ENCODE data around the gene KCNB1.

The KCNB1 gene

DNA sequence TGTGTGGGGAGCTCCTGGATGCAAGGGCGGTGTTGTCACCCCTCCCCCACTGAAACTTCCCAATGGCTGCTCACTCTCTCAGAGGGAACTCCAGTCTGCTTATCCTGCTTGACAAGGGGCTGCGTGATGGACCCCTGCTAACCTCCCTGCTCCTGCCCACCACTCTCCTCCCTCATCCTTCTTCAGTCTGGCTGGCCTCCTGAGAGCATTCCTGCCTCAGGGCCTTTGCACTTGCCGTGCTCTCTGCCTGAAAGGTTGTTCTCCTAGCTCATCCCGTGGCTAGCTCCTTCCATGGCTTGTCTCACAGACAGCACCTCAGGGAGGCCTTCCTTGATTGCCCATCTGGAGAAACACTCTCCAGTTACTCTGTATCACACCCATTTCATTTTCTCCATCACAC, 130.7 kb downstream of the KCNB1 start:
- DNase-seq (ENCODE audit: low read depth), result no peak

DNA sequence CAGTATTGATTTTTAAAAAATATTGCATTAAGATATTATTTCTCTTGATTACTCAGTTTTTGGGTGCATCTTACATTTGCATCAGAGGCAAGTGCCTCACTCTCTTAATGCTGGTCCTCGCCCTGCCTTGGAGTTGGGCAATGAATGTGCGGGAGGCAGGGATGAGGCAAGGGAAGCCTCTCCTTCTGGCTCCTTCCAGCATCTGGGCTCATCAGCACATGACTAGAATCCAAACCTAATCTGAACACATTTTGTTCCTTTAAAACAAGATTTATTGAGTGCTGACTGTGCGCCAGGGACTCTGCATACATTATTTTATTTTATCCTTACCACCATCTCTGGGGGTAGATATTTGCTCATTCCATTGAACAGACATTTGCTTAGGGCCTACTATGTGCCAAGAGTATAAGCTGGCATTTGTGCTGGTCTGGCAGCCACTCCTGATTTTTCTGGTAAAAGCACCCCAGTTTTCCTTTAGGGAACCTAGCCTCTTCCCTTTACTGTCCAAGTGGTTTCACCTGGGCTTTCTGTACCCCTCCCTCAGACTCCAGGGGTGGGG, 132.7 kb downstream of the KCNB1 start:
- no peak for DNase-seq (ENCODE audit: low read depth)

- no peak for DNase-seq (ENCODE audit: low read depth)
These were observed 133.4 kb downstream of the KCNB1 start for GRCh38 chr20:49349078-49349477.

DNA sequence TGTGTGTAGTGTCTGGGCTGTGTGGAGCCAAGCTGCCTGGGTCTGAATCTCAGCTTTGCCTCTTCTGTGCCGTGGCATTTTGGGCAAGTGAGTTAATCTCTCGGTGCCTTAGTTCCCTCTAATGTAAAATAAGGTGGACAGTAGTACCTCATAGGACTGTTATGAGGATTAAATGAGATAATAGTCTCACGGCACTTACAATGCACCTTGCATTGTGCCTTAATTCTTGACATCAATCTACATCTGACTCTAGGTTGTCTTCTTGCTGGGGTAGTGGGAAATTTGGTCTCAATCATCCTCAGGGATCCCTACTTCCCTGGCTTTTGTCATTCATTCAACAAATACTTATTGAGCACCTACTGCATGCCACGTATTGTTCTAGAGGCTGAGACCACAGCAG, 133.9 kb downstream of the KCNB1 start:
- no peak for DNase-seq (ENCODE audit: low read depth)

- no peak for DNase-seq (ENCODE audit: low read depth)
These were observed 135.3 kb downstream of the KCNB1 start for GRCh38 chr20:49347156-49347555.

DNA sequence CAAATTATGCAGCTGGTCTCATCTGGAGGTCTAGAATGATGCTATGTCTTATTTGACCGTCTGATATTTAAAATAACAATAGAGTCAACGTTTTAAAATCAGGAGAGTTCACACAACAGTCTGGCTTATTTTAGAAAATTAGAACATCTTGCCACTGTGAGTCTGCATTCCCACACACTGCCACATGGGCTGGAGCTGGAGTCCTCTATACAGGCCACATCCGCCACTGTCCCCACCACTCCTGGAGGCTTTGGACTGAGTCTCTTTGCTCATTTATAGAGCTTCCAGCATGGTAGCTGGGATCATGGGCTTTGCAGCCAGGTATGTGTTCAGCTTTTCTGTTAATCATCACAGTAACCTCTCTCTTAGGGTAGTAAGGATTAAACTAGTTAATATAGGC, 135.8 kb downstream of the KCNB1 start:
- no peak for DNase-seq (ENCODE audit: low read depth)

DNA sequence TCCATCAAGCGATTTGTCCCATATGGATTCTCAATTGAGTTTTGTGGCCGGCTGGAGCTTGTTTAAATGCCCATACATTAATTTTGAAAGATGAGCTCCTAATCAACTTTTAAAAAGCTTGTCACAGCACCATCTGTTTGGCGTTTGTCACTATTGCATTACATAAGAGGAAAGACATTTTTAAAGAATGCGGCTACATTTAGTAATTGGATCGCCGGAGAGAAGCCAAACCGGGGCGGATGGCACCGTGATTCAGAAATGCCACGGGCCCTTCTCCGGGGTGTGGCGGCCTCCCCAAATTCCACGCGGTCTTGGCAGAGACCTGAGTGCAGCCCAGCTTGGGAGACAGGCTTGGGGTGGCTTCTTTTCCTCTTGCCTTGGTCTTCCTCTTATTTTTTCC, 136.9 kb downstream of the KCNB1 start:
- no peak for DNase-seq (ENCODE audit: low read depth)

DNA sequence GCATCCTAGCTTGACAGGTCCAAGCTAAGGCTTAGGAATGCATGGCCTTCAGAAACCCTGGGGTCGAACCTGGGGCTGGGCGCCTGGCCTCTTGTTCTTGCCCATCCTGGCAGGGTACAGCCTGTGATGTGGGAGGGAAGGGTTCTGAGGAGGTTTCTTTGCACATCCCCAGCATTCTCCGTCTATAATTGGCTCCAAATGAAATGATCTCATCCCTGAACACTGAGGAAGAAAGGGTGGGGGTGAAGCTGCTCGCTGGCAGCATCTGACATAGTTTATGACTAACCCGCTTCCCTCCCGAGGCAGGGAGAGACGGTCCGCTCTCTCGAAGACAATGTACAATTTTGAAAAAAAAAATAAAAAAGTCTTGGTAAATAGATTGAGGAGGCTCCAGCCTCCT, 137.5 kb downstream of the KCNB1 start:
- no peak for DNase-seq (ENCODE audit: low read depth)

DNA sequence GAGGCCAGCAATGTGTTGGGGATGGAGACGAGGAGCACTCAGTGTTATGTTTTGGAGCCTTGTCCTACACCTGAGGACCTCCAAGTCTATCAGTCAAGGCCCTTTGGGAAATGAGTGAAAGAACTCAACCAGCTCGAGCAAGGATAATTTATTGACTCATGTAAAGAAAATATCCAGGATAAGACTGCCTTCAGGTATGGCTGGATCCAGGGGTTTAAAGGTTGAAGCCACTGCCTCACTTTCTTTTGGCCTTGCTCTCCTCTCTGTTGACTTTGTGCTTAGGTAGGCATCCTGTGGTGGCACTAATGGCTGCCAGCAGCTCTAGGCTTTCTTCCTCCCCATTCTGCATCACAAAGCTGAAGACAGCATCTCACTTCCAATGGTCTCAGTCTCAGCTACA, 138.3 kb downstream of the KCNB1 start:
- no peak for DNase-seq (ENCODE audit: low read depth)

DNA sequence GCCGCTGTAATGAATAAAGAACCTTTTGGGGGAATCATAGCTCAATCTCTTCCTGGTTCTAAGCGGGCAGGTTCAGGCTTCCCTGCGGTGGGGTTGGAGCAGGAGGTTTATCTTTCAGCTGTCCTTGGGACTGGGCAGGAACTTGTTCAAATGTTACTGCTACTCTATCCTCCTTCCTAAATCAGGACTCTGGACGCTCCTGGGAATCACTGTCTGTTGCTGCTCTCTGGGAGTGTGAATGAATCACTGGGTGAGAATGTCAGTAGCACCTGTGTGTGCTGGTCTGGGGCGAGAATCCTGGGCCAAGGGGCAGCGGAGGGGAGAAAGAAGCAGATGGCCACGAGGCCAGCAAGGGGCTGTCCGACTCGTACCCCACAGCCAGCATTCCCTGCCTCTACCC, 139.2 kb downstream of the KCNB1 start:
- no peak for DNase-seq (ENCODE audit: low read depth)

- DNase-seq (ENCODE audit: low read depth), result no peak
These were observed 142.1 kb downstream of the KCNB1 start for GRCh38 chr20:49340161-49340966.

- no peak for DNase-seq (ENCODE audit: low read depth)
These were observed 143.3 kb downstream of the KCNB1 start for GRCh38 chr20:49339123-49339522.

GRCh38 chr20:49338061-49338460, 144.4 kb downstream of the KCNB1 start:
- DNase-seq (ENCODE audit: low read depth), result no peak

- DNase-seq (ENCODE audit: low read depth), result no peak
These were observed 145.1 kb downstream of the KCNB1 start for GRCh38 chr20:49337357-49337756.

DNA sequence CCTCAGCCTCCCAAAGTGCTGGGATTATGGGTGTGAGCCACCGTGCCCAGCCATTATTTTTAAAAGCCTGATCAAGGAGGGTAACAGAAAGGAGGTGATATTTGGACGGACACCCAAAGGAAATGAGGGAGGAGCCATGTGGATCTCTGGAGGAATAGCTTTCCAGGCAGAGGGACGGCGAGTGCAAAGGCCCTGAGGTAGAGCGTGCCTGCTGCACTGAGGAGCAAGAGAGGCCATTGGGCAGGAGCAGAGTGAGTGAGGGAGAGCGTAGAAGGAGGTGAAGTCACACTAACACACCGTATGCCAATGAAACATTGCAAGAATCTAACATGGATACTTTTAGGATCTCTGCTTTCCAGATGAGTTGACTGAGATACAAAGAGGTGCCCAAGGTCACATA, 145.7 kb downstream of the KCNB1 start:
- no peak for DNase-seq (ENCODE audit: low read depth)

- no peak for DNase-seq (ENCODE audit: low read depth)
These were observed 147.0 kb downstream of the KCNB1 start for GRCh38 chr20:49335476-49335875.

DNA sequence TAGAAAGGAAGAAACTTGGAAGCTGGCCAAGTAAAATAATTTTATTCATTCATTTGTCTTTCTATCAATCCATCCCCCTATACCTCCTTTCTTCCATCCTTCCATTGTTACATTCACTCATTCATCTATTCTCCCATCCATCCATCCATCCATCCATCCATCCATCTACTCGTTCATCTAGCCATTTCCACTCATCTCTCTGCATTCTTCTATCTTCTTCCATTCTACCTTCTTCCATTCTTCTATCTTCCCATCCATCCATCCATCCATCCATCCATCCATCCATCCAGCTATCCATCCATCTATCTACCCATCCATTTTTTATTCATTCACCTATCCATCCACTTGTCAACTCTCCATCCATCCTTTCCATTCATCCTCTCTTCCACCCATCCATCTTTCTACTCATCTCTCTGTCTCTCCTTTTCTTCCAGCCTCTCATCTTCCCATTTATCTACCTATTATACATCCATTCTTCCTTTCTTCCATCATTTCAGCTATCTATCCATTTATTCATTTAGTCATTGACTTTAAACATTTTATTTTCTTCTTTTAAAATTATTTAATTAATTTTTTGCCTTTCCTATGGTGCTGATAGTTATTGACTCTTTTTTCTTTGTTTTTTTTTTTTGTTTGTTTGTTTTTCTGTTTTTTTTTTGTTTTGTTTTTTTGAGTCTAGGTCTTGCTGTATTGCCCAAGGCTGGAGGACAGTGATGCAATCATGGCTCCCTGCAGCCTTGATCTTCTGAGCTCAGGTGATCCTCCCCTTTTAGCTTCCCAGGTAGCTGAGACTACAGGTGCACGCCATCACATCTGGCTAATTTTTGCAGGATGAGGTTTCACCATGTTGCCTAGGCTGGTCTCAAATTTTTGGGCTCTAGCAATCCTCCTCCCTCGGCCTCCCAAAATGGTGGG, 151.5 kb downstream of the KCNB1 start:
- DNase-seq (ENCODE audit: low read depth), result no peak

- DNase-seq (ENCODE audit: low read depth), result no peak
These were observed 153.7 kb downstream of the KCNB1 start for GRCh38 chr20:49328790-49329189.

GRCh38 chr20:49326026-49326425, 156.4 kb downstream of the KCNB1 start:
- no peak for DNase-seq (ENCODE audit: low read depth)

- no peak for DNase-seq (ENCODE audit: low read depth)
These were observed 158.2 kb downstream of the KCNB1 start for GRCh38 chr20:49324306-49324705.

GRCh38 chr20:49323622-49324238, 158.7 kb downstream of the KCNB1 start:
- no peak for DNase-seq (ENCODE audit: low read depth)

GRCh38 chr20:49320460-49320859, 162.0 kb downstream of the KCNB1 start:
- no peak for DNase-seq (ENCODE audit: low read depth)

Measured in activated T-helper 9 cell treated with anti-CD3 and anti-CD28 coated beads, Interleukin-2, amount 50 U/mL, for 16 hours (primary cell).